HEK293T (cell line): ENCODE measurements around the gene CELA3B.

Source experiments
- CTCF ChIA-PET: fragments of 350-600 bp; formaldehyde crosslinking; extraction: SDS; loops from one replicate; lab custom pipeline; 2021; ENCODE audit warnings: antibody characterized with exemption, inconsistent platforms; lab: Yijun Ruan, JAX
- POLR2A ChIA-PET: fragments of 350-600 bp; formaldehyde crosslinking; extraction: SDS; loops from one replicate; lab custom pipeline; 2020; ENCODE audit warnings: antibody characterized with exemption, inconsistent platforms; lab: Yijun Ruan, JAX
- DNase-seq: peaks from one replicate; pipeline ENCODE4 v3.0.0; 2012; ENCODE audit warnings: mixed read lengths; ENCODE audit errors: extremely low spot score
- ARNT ChIP-seq: fragments of 450-650 bp; IDR thresholded peaks from 2 replicates; pipeline ENCODE4 v1.6.1; 2017; ENCODE audit warnings: mild to moderate bottlenecking
- BHLHE40 ChIP-seq: fragments of 450-650 bp; IDR thresholded peaks from 2 replicates; pipeline ENCODE4 v1.6.1; 2016; ENCODE audit warnings: mild to moderate bottlenecking, moderate library complexity, borderline replicate concordance
- CTBP1 ChIP-seq: fragments of 450-650 bp; IDR thresholded peaks from 2 replicates; pipeline ENCODE4 v1.6.1; 2016; ENCODE audit warnings: borderline replicate concordance
- ELF4 ChIP-seq: fragments of 450-650 bp; IDR thresholded peaks from 2 replicates; pipeline ENCODE4 v1.6.1; 2017; ENCODE audit warnings: antibody characterized with exemption
- FOXA1 ChIP-seq: fragments of 450-650 bp; IDR thresholded peaks from 2 replicates; pipeline ENCODE4 v1.6.1; 2016; ENCODE audit warnings: mild to moderate bottlenecking
- FOXK2 ChIP-seq: fragments of 450-650 bp; IDR thresholded peaks from 2 replicates; pipeline ENCODE4 v1.6.1; 2016; ENCODE audit warnings: mild to moderate bottlenecking
- FOXM1 ChIP-seq: fragments of 450-650 bp; IDR thresholded peaks from 2 replicates; pipeline ENCODE4 v1.6.1; 2017; ENCODE audit warnings: mild to moderate bottlenecking, borderline replicate concordance
- HDGF ChIP-seq: fragments of 450-650 bp; IDR thresholded peaks from 2 replicates; pipeline ENCODE4 v1.6.1; 2017; ENCODE audit warnings: antibody characterized with exemption, borderline replicate concordance
- L3MBTL2 ChIP-seq: fragments of 450-650 bp; conservative IDR thresholded peaks from 2 replicates; pipeline ENCODE4 v1.6.1; 2016; ENCODE audit warnings: mild to moderate bottlenecking
- LEF1 ChIP-seq: fragments of 450-650 bp; IDR thresholded peaks from 2 replicates; pipeline ENCODE4 v1.6.1; 2017; ENCODE audit warnings: mild to moderate bottlenecking, borderline replicate concordance
- NFRKB ChIP-seq: fragments of 450-650 bp; IDR thresholded peaks from 2 replicates; pipeline ENCODE4 v1.6.1; 2016; ENCODE audit warnings: mild to moderate bottlenecking, moderate library complexity
- SP1 ChIP-seq: fragments of 450-650 bp; IDR thresholded peaks from 2 replicates; pipeline ENCODE4 v1.6.1; 2017
- SUZ12 ChIP-seq: fragments of 450-650 bp; IDR thresholded peaks from 2 replicates; pipeline ENCODE4 v1.6.1; 2016; ENCODE audit warnings: mild to moderate bottlenecking
- TARDBP ChIP-seq: fragments of 450-650 bp; IDR thresholded peaks from 2 replicates; pipeline ENCODE4 v1.6.1; 2016
- ZNF384 ChIP-seq: fragments of 450-650 bp; IDR thresholded peaks from 2 replicates; pipeline ENCODE4 v1.6.1; 2016
- TF ChIP-seq, protein P1 (sequence below): fragments of 450-650 bp; IDR thresholded peaks from 2 replicates; pipeline ENCODE4 v1.6.1; 2016

The CELA3B gene

DNA sequence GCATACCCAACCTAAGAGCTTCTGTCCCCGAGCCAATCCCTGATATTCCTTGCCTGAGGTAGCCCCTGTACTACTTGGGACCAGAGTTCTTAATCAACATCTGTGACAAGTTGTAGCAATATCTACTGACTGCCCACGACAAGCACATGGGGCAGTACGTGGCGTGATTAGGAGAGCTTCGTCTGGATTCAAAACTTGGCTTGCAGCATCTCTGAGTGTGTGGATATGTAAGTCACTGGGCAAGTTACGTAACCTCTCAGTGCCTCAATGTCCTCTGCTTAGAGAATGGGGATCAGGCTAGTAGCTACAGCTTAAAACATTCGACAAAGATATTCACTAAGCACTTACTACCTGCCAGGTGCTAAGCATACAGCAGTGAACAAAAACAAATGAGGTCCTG lies 44.7 kb upstream of the CELA3B start:
- TF ChIP-seq SUZ12 (no peak), L3MBTL2 (no peak), LEF1 (no peak), ARNT (no peak), SP1 (no peak), ZNF384 (no peak)
- CTCF ChIA-PET, result no interaction called here
- no peak for DNase-seq
- POLR2A ChIA-PET, result interaction anchor here (0.8 to 1.3 kb wide), 2 partner anchors 50 to 150 kb away, joined by 3 to 5 read pairs; no protein-coding TSS in a partner anchor

DNA sequence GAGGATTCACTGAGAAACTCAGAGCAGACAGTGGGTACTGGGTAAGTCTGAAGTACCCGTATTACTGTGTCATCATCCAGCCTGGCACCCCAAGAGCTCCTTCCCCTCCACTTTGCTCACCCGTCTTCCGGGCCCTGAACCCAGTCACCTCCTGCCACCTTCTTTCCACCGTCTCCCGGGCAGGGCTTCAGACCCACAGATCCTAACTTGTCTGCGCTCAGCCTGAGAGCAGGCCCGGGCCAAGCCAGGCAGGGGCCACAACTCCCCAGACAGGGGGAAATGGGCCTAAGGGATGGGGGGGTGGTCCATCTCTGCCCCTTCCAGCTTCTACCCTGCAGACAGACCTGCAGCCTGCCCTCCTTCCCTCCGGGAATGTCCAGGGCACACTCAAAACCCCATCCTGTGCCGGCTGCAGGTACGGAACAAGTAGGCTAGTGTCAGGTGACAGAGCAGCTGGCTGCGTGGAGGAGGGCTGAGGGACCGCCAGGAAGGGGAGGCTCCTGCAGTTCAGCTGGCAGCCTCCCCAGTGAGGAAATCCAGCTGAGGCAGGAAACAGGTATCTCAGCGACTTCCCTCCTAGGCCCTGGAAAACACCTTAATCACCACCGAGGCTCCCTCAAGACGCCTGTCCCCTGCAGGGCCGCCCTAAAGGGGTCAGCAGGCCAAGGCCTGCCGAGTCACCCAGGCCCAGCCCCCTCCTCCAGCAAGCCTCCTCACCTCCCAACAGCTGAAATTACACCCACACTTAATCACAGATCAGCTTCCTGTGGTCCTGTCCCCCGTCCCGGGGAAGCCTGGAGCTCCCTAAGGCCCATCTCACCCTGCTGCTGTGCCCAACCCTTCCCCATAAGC lies 43.2 kb upstream of the CELA3B start:
- CTCF ChIA-PET, result no interaction called here
- POLR2A ChIA-PET, result no interaction called here
- no peak for DNase-seq
- no peak for TF ChIP-seq BHLHE40
- no peak for TF ChIP-seq ZNF384
- TF ChIP-seq FOXM1, result no peak
- no peak for TF ChIP-seq ARNT
- no peak for TF ChIP-seq HDGF
- TF ChIP-seq L3MBTL2, result no peak
- no peak for TF ChIP-seq FOXA1
- TF ChIP-seq, protein P1, sequence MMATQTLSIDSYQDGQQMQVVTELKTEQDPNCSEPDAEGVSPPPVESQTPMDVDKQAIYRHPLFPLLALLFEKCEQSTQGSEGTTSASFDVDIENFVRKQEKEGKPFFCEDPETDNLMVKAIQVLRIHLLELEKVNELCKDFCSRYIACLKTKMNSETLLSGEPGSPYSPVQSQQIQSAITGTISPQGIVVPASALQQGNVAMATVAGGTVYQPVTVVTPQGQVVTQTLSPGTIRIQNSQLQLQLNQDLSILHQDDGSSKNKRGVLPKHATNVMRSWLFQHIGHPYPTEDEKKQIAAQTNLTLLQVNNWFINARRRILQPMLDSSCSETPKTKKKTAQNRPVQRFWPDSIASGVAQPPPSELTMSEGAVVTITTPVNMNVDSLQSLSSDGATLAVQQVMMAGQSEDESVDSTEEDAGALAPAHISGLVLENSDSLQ, result no peak
- no peak for TF ChIP-seq ELF4
- no peak for TF ChIP-seq TARDBP
- TF ChIP-seq SUZ12, result no peak

DNA sequence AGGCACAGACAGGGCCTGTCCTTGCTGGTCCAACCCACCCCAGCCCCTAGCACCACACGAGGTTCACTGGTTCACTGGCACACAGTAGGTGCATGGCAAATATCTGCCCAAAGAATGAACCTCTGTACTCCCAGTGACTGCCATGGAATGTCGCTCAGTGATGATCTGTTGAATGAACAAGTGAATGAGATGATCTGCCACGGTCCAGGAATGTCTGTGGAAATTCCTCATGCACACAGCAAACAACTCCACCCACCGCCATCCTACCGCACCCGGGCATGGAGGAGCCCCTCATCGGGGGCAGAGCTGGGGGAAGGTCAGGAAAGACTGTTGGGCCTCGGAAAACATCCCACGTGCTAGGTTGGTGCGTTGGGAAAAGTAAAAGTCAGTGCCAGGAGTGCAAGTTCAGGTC lies 41.4 kb upstream of the CELA3B start:
- DNase-seq, result no peak
- ChIA-PET CTCF (interaction anchor here (0.5 kb wide), 1 partner anchor 44 kb away, joined by 3 read pairs; no protein-coding TSS in a partner anchor), POLR2A (interaction anchor here (0.7 kb wide), 1 partner anchor 21 kb away, joined by 3 read pairs; no protein-coding TSS in a partner anchor)
- no peak for TF ChIP-seq FOXA1
- no peak for TF ChIP-seq L3MBTL2
- TF ChIP-seq BHLHE40, result no peak
- TF ChIP-seq FOXM1, result no peak
- TF ChIP-seq SP1, result no peak
- no peak for TF ChIP-seq NFRKB
- TF ChIP-seq LEF1, result no peak
- no peak for TF ChIP-seq HDGF
- no peak for TF ChIP-seq ZNF384
- no peak for TF ChIP-seq ARNT
- no peak for TF ChIP-seq CTBP1
- no peak for TF ChIP-seq ELF4
- no peak for TF ChIP-seq TARDBP
- TF ChIP-seq, protein P1, result no peak
- no peak for TF ChIP-seq SUZ12
- no peak for TF ChIP-seq FOXK2

DNA sequence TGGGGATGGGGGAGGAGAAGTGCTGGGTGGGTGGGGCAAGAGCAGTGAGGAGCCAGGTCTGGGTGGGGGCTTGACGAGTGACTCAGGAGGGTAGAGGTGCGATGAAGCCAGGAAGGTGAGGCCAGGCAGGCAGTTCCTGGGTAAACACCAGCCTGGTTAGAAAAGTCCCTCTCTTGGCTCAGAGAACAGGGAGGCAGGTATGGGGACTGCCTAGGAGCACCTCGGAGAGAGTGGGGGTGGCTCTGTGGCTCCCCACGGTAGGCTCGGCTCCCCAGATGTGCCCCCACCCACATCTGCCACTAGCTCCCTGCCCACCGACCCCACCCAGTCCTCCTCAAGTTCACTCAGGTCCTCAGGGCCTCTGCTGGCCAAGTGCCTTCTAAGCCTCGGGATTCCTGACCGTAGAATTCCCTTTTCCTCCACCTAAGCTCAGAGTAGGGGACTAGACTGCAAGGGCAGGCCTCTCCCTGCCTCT lies 40.9 kb upstream of the CELA3B start:
- ChIA-PET CTCF (no interaction called here), POLR2A (interaction anchor here (1.2 kb wide), 1 partner anchor 88 kb away, joined by 3 read pairs; no protein-coding TSS in a partner anchor)
- TF ChIP-seq HDGF (no peak), CTBP1 (no peak), SP1 (no peak), L3MBTL2 (no peak), FOXA1 (no peak), SUZ12 (no peak), TARDBP (no peak), ELF4 (no peak), ZNF384 (no peak), FOXK2 (no peak), LEF1 (no peak), NFRKB (no peak), BHLHE40 (no peak), FOXM1 (no peak), ARNT (no peak)
- TF ChIP-seq, protein P1, result no peak
- DNase-seq, result no peak

DNA sequence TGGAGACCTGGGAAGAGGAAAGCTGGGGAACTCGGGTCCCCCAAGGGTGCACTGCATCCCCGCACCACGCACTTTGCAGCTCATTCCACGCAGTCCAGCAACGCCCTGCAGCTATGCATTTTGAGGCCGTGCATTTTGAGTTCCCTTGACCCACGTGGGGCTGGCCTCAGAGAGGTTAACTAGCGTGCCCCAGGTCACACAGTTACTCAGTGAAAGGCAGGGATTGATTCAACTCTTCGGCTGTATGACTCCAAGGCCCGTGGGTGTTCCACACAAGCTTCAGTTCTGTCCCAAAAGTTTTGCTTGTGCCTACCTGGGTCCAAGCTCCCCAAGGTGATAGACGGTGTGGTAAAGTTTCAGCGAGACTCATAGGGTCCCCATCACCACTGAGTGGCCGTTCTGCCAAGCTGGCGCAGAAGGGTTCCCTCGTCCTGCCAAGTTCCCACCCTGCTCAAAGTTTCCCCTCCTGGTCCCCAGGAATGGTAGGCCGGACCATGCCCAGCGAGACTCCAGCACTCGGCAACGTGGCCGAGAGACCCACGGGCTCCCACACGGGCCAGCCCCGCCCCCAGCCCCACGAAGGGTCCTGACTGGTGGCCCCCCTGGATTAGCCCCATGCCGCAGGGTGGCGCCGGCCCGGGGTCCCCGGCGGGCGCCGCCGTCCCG lies 40.3 kb upstream of the CELA3B start:
- CTCF ChIA-PET, result interaction anchor here (1.1 kb wide), 1 partner anchor 27 kb away, joined by 3 read pairs; no protein-coding TSS in a partner anchor
- no peak for TF ChIP-seq SUZ12
- no peak for TF ChIP-seq TARDBP
- no peak for TF ChIP-seq L3MBTL2
- no peak for TF ChIP-seq CTBP1
- TF ChIP-seq, protein P1, result no peak
- TF ChIP-seq SP1, result no peak
- TF ChIP-seq HDGF, result no peak
- no peak for TF ChIP-seq ARNT
- TF ChIP-seq FOXA1, result no peak
- TF ChIP-seq FOXM1, result no peak
- no peak for TF ChIP-seq LEF1
- TF ChIP-seq BHLHE40, result no peak
- TF ChIP-seq ZNF384, result no peak
- no peak for TF ChIP-seq ELF4
- TF ChIP-seq FOXK2, result no peak
- no peak for DNase-seq
- POLR2A ChIA-PET, result interaction anchor here (1.2 kb wide), 1 partner anchor 87 kb away, joined by 3 read pairs; no protein-coding TSS in a partner anchor
